ENCODE data around the gene FBXO3. TPM values are rescaled to one million over a fixed set of nuclear protein-coding genes. Genes with fewer than 3 reads are reported as not detected.

Gene FBXO3
- total RNA-seq, 4 donors from 2014 or later: 26.5 to 49.2 (median 43.8) TPM

DNA sequence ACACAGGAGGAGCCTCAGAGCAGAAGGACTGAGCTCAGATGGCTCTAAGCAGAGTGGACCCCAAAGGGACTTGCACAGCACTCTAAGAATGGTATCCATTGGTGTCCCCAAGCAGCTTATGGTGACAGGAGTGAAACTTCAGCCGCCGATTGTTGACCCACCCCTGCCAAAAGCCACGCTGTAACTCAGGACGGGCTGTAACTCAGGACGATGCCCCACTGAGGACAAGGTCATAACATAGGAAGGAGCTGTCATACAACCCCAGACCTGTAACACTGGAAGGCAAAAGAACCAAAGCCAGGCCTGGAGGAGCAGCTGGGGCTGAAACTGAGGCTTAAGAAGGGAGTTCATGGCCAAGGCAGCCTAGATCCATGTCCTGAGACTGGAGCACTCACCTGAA is 52.3 kb downstream of the FBXO3 start:
- H3K4me3 ChIP-seq: no peak overlapping the region
- 78% methylated on average over 4 of the region's 5 CpGs for WGBS
- H3K4me1 ChIP-seq: peaks cover 70 to 87% (median 80%) of the 10 kb centered on the region in 4 donors
- DNase-seq (ENCODE audit: extremely low spot score): no peak
- TF ChIP-seq EP300 (IDR thresholded peaks at IDR 0.05) (no peak), POLR2AphosphoS5 (IDR thresholded peaks at IDR 0.05) (no peak), POLR2A (IDR thresholded peaks at IDR 0.05; ENCODE audit: low read depth) (no peak)
- TF ChIP-seq, protein P1, sequence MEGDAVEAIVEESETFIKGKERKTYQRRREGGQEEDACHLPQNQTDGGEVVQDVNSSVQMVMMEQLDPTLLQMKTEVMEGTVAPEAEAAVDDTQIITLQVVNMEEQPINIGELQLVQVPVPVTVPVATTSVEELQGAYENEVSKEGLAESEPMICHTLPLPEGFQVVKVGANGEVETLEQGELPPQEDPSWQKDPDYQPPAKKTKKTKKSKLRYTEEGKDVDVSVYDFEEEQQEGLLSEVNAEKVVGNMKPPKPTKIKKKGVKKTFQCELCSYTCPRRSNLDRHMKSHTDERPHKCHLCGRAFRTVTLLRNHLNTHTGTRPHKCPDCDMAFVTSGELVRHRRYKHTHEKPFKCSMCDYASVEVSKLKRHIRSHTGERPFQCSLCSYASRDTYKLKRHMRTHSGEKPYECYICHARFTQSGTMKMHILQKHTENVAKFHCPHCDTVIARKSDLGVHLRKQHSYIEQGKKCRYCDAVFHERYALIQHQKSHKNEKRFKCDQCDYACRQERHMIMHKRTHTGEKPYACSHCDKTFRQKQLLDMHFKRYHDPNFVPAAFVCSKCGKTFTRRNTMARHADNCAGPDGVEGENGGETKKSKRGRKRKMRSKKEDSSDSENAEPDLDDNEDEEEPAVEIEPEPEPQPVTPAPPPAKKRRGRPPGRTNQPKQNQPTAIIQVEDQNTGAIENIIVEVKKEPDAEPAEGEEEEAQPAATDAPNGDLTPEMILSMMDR (IDR thresholded peaks at IDR 0.05): no peak
- peaks cover 12 to 53% (median 45%) of the 10 kb centered on the region in 4 donors for H3K36me3 ChIP-seq
- H3K9me3 ChIP-seq: no peaks in the 10 kb centered on the region
- H3K27me3 ChIP-seq: no peaks in the 10 kb centered on the region
- intact Hi-C loops (cut with DNase I): no loop called here
- H3K27ac ChIP-seq (replicated peaks in 1 of 4): peak overlapping the region; percentile 67 to 83 (median 79)

DNA sequence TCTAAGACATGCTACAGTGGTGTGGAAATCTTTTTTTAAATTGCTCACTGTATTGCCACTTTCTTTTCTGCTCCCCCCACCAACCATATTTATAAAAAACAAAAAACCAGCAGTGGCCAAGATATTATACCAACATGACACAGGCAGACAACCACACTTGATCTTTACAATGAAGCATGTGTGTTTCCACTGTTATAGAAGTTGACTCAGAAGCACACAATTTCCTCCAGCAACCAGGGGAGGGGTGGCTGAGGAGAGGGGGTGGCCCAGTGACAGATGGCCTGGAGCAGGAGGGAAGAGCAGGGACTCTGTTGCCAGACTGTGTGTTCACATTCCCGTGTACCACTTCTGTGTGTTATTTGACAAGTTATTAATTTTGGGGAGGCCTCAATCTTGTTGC is 52.9 kb downstream of the FBXO3 start:
- Histone ChIP-seq H3K4me1 (peaks cover 70 to 87% (median 80%) of the 10 kb centered on the region in 4 donors), H3K27ac (replicated peaks in 1 of 4) (peak overlapping the region; percentile 67 to 83 (median 79))

DNA sequence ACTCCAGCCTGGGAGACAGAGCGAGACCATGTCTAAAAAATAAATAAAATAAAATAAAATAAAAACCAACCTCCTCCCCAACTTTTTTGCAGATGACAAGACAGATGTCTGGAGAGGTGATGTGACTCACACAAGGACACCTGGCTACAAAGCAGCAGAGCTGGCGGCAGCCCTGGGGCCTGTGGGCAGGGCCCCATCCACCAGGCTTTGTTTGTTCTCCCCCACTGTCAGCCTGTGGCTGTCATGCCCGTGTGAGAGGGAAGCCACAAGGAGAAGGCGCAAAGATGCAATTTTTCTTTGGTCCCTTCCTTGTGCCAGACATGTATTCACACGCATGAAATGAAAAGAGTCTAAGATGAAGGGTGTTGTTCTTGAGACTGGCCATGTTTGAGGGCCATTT is 54.7 kb downstream of the FBXO3 start:
- Histone ChIP-seq H3K27me3 (no peaks in the 10 kb centered on the region), H3K36me3 (peaks cover 18 to 76% (median 62%) of the 10 kb centered on the region in 4 donors), H3K27ac (replicated peaks in 1 of 4) (peak overlapping the region in 2 of 4 donors; percentile 28 to 83), H3K4me1 (peaks cover 67 to 88% (median 80%) of the 10 kb centered on the region in 4 donors), H3K9me3 (no peaks in the 10 kb centered on the region), H3K4me3 (no peak overlapping the region)
- DNase-seq (ENCODE audit: extremely low spot score): no peak
- WGBS: 82% methylated on average over 5 of the region's 5 CpGs
- intact Hi-C loops (cut with DNase I): no loop called here
- TF ChIP-seq POLR2AphosphoS5 (IDR thresholded peaks at IDR 0.05) (no peak), POLR2A (IDR thresholded peaks at IDR 0.05; ENCODE audit: low read depth) (no peak), EP300 (IDR thresholded peaks at IDR 0.05) (no peak)
- TF ChIP-seq, protein P1 (IDR thresholded peaks at IDR 0.05): no peak

More for the DNA sequence above, 52.9 kb downstream of the FBXO3 start:
- Histone ChIP-seq H3K27me3 (no peaks in the 10 kb centered on the region), H3K9me3 (no peaks in the 10 kb centered on the region), H3K4me3 (no peak overlapping the region), H3K36me3 (peaks cover 17 to 59% (median 51%) of the 10 kb centered on the region in 4 donors)
- peak in 1 of 2 donors; percentile 31 for TF ChIP-seq POLR2AphosphoS5 (IDR thresholded peaks at IDR 0.05)
- TF ChIP-seq, protein P1 (IDR thresholded peaks at IDR 0.05): no peak
- 9% methylated on average over 1 of the region's 1 CpG for WGBS
- no peak for DNase-seq (ENCODE audit: extremely low spot score)
- intact Hi-C loops (cut with DNase I): no loop called here

DNA sequence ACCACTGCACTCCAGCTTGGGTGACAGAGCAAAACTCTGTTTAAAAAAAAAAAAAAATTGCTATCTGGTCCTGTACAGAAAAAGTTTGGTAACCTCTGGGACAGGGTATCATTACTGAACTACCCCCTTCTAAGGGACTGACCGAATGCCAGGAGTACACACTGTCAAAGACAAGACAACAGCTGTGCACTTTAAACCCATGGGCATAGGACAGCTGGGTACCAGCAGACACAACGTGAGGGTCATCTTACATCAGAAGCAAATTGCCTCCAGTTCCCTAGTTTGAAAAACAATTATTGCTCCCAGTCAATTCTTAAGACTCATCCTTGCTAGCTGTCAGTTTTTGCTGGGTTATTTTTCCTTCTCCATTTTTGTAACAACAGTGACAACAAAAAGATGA is 55.9 kb downstream of the FBXO3 start:
- H3K4me1 ChIP-seq: peaks cover 55 to 81% (median 69%) of the 10 kb centered on the region in 4 donors
- intact Hi-C loops (cut with DNase I): no loop called here
- no peak overlapping the region for H3K27ac ChIP-seq (replicated peaks in 1 of 4)
- H3K27me3 ChIP-seq: no peaks in the 10 kb centered on the region
- no peaks in the 10 kb centered on the region for H3K9me3 ChIP-seq
- no peak for DNase-seq (ENCODE audit: extremely low spot score)
- WGBS: 90% methylated on average over 2 of the region's 2 CpGs
- H3K36me3 ChIP-seq: peaks cover 18 to 88% (median 73%) of the 10 kb centered on the region in 4 donors
- H3K4me3 ChIP-seq: no peak overlapping the region
- TF ChIP-seq EP300 (IDR thresholded peaks at IDR 0.05): no peak
- no peak for TF ChIP-seq POLR2A (IDR thresholded peaks at IDR 0.05; ENCODE audit: low read depth)
- TF ChIP-seq, protein P1 (IDR thresholded peaks at IDR 0.05): no peak
- no peak for TF ChIP-seq POLR2AphosphoS5 (IDR thresholded peaks at IDR 0.05)

DNA sequence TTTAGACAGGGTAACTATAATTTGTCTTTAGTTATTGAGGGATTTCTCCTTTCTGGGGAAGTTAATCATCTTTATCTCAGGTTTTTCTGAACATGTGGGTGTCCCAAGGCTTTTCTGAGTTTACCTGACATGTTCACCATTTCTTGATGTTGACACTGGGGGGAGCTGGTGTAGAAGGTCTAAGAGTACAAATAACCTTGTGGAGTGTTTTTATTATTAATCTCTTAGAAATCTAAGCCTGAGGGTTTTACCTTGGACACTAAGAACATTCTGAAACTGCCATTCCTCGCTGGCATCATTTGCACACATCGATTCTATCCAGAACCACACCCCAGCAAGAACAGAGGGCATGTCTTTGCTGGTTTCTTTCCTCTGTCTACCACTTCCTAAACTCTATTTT is 58.1 kb downstream of the FBXO3 start:
- H3K27me3 ChIP-seq: no peaks in the 10 kb centered on the region
- peak overlapping the region; percentile 8 to 52 (median 30) for H3K27ac ChIP-seq (replicated peaks in 1 of 4)
- WGBS: 91% methylated on average over 2 of the region's 2 CpGs
- no peak for DNase-seq (ENCODE audit: extremely low spot score)
- H3K4me3 ChIP-seq: no peak overlapping the region
- H3K36me3 ChIP-seq: peaks cover 18 to 99% (median 83%) of the 10 kb centered on the region in 4 donors
- H3K9me3 ChIP-seq: no peaks in the 10 kb centered on the region
- peaks cover 33 to 64% (median 47%) of the 10 kb centered on the region in 4 donors for H3K4me1 ChIP-seq
- no peak for TF ChIP-seq POLR2A (IDR thresholded peaks at IDR 0.05; ENCODE audit: low read depth)
- no peak for TF ChIP-seq EP300 (IDR thresholded peaks at IDR 0.05)
- TF ChIP-seq POLR2AphosphoS5 (IDR thresholded peaks at IDR 0.05): no peak
- TF ChIP-seq, protein P1 (IDR thresholded peaks at IDR 0.05): peak in 2 of 3 experiments; percentile 28 to 46
- intact Hi-C loops (cut with DNase I): no loop called here
